Measurements from ENCODE around the gene PRCP.

GRCh38 chr11:82790723-82791484 is 109.3 kb downstream of the PRCP start:
- TF ChIP-seq POLR2A (IDR thresholded peaks at IDR 0.05; ENCODE audit: low read depth, low read length) (no peak), POLR2AphosphoS5 (IDR thresholded peaks at IDR 0.05; ENCODE audit: low read depth, low read length) (no peak), TAF1 (IDR thresholded peaks at IDR 0.05; ENCODE audit: borderline replicate concordance, low read depth, low read length) (no peak)
